GM18526 (cell line): Measurements from ENCODE around the gene REC114.

Experiments
- POLR2A ChIP-seq: IDR thresholded peaks from 3 replicates; pipeline ENCODE4 v1.6.1; 2011; ENCODE audit not compliant: insufficient read length; ENCODE audit errors: extremely low read depth

The REC114 gene

GRCh38 chr15:73442968-73443367 lies at the start of gene REC114:
Gene REC114 (plus strand): TSS chr15:73443164. CDS start chr15:73443186, 22 bp downstream.
- no peak for TF ChIP-seq POLR2A

DNA sequence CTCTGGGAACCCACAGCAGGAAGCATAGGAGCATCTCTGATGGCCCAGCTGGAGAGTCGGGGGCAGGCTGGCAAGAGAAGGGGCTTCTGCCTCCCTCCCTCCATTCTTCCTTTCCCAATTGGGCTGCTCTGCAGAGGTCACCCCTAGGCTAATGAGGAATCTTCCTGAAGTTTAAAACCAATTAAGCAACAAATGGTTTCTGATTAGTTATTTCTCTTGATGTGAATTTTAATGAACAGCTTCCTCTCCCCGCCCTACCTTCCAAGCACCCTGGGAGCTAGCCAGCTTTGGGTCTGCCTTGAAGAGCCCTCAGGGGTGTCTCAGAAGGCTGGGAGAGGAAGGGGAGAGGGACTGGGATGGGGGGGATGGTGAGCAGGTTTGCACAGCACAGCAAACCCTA lies 49.6 kb upstream of the REC114 start:
- no peak for TF ChIP-seq POLR2A

DNA sequence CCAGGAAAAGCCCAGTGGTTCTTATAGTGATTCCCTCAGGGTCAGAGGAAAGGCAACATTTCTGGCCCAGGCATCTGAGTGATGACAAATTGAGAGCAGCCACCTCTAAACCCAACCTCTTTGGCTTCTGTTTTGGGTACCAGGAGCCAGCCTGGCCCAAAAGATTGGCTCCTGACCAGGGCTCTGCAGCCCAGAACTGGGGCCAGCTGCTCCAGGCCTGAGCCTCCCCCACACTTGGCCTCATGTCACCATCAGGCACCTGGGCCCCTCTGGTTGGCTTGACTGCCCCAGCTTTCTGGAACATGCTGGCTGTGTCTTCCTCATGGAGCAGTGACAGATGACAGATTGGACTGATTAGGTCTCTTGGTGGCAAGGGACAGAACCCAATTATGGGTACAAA lies 48.2 kb upstream of the REC114 start:
- no peak for TF ChIP-seq POLR2A

DNA sequence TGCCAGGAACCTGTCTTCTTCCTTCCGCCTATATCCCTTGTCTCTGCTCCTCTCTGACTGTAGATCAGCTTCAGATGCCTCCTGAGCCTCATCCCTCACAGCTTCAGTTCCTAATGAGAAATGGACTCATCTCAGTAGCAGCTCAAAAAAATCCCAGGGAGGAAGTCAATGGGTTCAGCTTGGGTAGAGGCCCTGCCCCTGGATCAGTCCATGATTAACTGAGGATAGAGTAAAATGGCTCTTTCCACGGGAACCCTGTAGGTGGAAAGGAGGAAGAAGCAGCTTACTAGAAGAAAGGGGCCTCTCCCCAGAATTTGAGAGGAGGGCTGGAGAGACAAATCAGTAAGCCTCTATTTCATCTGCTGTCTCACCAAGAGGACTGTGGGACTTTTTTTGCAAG lies 47.3 kb upstream of the REC114 start:
- TF ChIP-seq POLR2A, result no peak

- no peak for TF ChIP-seq POLR2A
Measured at GRCh38 chr15:73397461-73397860, 45.5 kb upstream of the REC114 start.

GRCh38 chr15:73398861-73399260 lies 44.1 kb upstream of the REC114 start:
- no peak for TF ChIP-seq POLR2A

DNA sequence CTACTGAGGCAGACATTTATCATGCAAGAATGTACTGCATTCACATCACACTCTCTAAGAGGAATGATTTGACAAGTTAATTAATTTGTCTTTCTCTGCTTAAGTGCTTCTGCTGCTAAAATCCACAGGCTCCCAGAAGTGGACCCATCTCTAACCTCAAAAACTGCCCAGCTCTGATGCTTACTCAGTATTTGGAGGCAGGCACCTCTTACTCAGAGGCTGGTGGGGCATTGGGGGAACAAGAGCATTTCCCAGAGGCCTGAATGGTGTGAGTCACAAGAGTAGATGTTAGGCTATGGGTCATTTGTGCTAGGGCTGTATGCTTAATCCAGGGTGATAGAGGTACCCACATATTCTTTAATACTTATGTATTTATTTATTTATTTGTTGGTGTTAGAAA lies 39.8 kb upstream of the REC114 start:
- no peak for TF ChIP-seq POLR2A

GRCh38 chr15:73414876-73415275 lies 28.1 kb upstream of the REC114 start:
- TF ChIP-seq POLR2A, result no peak

- no peak for TF ChIP-seq POLR2A
Measured at GRCh38 chr15:73424506-73424905, 18.5 kb upstream of the REC114 start.

GRCh38 chr15:73425510-73425909 lies 17.5 kb upstream of the REC114 start:
- no peak for TF ChIP-seq POLR2A

GRCh38 chr15:73426323-73426994 lies 16.5 kb upstream of the REC114 start:
- no peak for TF ChIP-seq POLR2A

GRCh38 chr15:73433873-73434272 lies 9.1 kb upstream of the REC114 start:
- TF ChIP-seq POLR2A, result no peak

DNA sequence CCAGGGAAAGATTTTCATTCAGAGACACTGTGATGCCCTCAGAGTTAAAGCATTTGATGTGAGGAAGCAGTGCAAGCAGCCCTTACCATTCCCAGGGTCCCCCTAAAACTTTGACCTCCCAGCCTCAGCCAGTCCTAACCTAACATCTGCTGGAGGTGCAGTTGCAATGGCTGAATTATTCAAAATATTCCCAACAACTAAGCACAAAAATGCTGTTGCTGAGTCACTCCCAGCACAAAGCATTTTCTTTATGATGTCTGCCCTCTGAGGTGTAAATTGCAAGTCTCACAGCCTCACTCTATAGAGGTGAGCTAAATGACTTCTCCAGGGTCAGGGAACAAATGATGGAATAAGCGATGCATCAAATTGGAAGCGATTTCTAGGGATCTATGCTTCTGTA lies 6.4 kb upstream of the REC114 start:
- no peak for TF ChIP-seq POLR2A

DNA sequence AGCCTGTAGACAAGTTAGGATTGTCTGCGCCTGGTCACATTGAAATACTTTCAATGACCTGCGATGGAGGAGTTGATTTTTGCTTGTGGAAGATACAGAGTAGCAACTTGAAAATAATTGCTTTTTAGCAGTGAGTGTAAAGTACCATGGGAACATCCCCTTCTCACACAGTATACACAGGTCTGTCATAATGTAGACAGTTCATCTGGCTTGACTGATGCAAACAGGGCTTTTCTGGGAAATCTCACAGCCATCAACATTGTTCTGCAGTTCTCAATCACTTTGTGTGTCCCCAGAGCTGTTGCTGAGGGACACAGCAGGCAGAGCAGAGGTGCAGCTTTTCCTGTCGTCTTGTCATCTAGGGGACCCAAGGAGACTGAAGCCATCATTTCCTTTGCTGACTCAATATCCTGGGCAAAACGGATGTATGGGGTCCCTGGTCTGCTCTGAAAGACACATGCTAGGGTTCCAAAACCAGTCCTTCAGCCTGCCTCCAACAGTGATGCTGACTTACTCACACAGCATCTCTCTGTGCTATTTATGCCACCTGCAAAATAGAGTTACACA lies 5.3 kb upstream of the REC114 start:
- TF ChIP-seq POLR2A, result no peak

DNA sequence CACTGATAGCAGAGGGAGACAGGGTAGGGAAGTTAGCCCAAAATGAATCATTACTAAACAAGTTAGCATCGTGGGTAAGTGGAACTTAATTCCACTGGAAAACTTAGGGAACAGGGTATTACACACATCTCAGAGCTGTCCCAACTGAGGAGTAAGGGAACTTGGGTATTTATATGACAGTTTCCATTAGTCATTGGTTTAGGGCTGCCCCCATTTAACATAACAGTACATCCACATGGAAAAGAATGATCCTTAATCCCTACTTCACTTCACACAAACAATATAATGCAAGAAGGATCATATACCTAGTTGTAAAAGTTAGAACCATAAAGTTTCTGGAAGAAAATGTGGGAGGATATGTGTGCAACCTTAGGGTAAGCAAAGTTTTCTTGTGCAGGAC lies 4.3 kb upstream of the REC114 start:
- no peak for TF ChIP-seq POLR2A

- no peak for TF ChIP-seq POLR2A
Measured at GRCh38 chr15:73440571-73440970, 2.4 kb upstream of the REC114 start.

GRCh38 chr15:73442421-73442820 lies 543 bp upstream of the REC114 start:
- no peak for TF ChIP-seq POLR2A
